HG02943 (cell line): Measurements from ENCODE around the gene FBXO24.
A peak's percentile ranks its signal among the peaks of the same experiment; 100 is the strongest.

ENCODE experiments used
- ATAC-seq: cut with Tn5 transposase; IDR thresholded peaks from one replicate; pipeline ENCODE4 v1.9.1; 2021; ENCODE audit warnings: mild to moderate bottlenecking, low read depth, moderate library complexity; ENCODE audit not compliant: unreplicated experiment

Gene FBXO24

DNA sequence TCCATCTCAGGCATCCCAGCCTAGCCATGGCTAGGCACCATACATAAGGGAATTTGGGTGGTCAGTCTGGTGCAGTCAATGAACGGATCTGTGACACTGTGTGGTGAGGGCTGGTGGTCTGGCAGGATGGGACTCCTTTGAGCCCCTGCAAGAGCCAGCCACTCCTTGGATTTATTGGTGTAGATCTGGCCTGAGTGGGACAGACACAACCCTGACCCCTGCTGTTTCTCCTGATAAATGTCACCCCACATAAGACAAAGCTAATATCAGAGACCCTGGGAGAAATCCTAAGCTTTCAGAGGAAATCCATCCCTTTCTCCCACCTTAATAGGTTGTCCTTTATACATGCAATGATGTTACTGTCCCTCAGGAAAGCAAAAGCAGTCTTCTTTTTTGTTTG is 2.3 kb downstream of the FBXO24 start:
- ATAC-seq, result no peak

GRCh38 chr7:100589341-100589947 is 3.3 kb downstream of the FBXO24 start:
- no peak for ATAC-seq

- ATAC-seq, result no peak
Measured at GRCh38 chr7:100590077-100590737, 4.1 kb downstream of the FBXO24 start.

- no peak for ATAC-seq
Measured at GRCh38 chr7:100591596-100591995, 5.5 kb downstream of the FBXO24 start.

DNA sequence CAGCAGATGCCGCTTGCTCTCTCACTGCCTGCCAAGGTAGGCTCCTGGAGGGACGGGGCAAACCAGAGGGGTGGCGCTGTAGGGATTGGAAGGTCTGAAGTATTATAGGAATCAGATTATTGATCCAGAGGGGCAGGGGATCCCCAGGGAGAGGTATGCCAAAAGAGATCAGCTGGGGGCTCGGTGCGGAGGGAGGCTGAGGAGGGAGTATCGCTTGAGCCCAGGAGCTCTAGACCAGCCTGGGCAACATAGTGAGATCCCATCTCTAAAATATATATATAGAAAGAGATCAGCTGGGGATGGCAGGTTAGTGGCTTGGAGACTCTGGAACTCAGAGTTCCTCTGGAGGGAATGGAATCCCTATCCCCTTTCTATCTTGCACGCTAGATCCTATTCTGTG is 9.1 kb downstream of the FBXO24 start:
- no peak for ATAC-seq

GRCh38 chr7:100598425-100598824 is 12.3 kb downstream of the FBXO24 start:
- no peak for ATAC-seq

DNA sequence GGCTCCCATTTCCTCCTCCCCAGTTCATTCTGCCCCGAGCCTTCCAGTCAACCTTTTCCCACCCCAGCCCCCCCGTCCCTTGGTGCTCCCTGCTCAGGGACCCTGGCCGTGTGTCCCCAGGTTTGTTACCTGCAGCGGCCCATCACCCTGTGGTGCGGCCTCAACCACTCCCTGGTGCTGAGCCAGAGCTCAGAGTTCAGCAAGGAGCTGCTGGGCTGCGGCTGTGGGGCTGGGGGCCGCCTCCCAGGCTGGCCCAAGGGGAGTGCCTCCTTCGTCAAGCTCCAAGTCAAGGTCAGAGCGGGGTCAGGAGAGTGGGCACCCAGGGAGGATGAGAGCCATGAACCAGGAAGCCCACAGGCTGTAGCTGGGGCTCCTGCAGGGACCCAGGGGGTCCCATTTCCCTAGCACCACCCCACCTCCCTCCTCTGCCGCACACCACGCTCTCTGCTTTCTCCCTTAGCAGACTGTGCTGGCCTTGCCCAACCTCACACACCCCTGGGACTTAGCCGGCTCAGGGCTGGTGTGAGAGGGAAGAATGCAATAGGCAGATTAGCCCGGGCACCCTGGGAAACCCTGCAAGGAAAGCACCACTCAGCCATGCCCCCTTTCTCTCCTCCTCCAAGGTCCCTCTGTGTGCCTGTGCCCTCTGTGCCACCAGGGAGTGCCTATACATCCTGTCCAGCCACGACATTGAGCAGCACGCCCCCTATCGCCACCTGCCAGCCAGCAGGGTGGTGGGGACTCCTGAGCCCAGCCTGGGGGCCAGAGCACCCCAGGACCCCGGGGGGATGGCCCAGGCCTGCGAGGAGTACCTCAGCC is 14.0 kb downstream of the FBXO24 start:
- no peak for ATAC-seq

DNA sequence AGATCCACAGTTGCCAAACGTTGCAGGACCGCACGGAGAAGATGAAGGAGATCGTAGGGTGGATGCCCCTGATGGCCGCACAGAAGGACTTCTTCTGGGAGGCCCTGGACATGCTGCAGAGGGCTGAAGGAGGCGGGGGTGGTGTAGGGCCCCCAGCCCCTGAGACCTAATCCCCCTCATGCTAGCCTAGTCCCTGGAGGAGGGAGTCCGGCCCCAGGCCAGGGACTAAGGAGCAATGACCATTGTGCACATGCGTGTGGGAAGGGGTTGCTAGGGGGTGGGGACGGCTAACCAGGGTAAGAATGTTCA is 14.6 kb downstream of the FBXO24 start:
- ATAC-seq, result no peak

- no peak for ATAC-seq
Measured at GRCh38 chr7:100602889-100603725, 17.0 kb downstream of the FBXO24 start.

- no peak for ATAC-seq
Measured at GRCh38 chr7:100603726-100604027, 17.5 kb downstream of the FBXO24 start.

DNA sequence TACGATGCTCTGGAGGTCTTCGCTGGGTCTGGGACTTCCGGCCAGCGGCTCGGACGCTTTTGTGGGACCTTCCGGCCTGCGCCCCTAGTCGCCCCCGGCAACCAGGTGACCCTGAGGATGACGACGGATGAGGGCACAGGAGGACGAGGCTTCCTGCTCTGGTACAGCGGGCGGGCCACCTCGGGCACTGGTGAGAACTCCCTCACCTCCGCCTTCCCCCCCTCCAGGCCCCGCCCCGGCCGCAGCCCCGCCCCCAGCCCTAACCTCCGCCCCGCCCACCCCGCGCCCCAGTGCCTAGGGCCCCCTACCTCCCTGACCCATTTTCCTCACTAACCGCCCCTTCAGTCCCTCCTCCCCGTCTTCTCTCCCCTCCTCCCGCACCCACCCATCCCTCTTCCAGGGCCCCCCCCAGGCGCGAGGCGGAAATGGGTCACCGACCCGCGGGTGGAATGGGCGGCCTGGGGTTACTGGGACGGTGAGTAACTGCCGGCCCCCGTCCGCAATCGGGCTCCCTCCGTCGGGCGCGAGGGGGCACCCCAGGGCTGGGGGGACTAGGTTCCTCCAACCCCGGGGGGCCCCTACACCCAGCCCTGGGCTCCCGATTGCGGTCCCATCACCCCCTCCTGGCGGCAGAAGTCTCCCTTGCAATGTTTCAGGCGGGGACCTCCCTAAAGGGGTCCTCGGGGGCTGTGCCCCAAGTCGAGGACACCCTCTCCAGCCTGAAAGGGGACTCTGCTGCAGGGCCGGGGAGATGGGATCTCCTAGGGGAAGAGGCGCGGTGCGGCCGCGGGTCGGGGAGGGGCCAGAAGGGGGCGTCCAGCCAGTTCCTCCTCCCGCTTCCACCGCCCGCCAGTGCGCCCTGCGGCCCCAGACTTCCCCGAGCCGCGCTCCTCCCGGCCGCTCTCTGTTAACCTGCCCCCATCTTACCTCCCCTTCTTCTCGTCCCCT is 18.2 kb downstream of the FBXO24 start:
- ATAC-seq, result no peak

DNA sequence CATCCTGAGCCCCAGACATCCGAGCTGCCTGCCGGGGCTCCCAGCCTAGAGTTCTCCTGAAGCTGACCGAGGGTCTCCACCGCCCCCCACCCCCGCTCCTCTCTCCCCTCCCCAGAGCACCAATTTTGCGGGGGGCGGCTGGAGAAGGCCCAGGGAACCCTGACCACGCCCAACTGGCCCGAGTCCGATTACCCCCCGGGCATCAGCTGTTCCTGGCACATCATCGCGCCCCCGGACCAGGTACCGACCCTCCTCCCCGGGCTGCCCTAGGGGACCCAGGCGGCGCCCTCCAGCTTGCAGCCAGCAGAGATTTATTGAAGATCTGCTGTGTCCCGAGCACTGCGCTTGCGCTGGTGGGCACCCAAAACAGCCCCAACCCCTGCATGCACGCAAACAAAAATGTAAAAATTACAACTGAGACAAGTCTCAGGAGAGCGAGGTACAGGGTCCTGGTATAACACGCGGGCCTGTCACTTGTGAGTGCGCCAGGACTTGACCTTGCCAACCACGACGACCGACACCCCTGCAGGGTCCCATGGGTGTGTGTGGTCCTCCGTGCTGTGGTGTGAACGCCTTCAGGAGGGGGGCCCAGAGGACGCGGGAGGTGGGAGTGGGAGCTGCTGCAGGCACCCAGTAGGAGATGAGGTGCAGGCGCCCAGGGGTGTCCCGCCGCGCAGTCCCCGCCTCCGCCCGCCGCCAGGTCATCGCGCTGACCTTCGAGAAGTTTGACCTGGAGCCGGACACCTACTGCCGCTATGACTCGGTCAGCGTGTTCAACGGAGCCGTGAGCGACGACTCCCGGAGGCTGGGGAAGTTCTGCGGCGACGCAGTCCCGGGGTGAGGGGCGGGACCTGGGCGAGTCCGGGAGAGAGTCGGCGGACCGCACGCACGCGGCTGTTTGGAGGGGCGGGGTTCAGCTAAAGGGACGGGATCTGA is 19.1 kb downstream of the FBXO24 start:
- ATAC-seq, result no peak

- ATAC-seq, result no peak
Measured at GRCh38 chr7:100606313-100606712, 20.2 kb downstream of the FBXO24 start.

DNA sequence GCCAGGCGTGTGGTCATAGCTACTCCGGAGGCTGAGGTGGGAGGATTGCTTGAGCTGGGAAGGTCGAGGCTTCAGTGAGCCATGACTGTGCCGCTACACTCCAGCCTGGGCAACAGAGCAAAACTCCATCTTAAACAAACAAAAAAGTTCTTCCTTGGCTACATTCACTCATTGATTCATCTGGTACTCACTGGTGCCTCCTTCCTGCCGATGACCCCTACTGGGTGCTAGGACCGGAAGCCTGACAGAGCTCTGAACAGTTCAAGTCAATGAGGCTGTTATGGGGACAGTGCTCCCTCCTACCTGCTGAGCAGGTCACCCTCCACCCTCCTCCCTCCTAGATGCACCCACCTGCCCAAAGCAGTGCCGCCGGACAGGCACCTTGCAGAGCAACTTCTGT is 21.0 kb downstream of the FBXO24 start:
- ATAC-seq, result no peak

GRCh38 chr7:100609958-100610357 is 23.8 kb downstream of the FBXO24 start:
- no peak for ATAC-seq

DNA sequence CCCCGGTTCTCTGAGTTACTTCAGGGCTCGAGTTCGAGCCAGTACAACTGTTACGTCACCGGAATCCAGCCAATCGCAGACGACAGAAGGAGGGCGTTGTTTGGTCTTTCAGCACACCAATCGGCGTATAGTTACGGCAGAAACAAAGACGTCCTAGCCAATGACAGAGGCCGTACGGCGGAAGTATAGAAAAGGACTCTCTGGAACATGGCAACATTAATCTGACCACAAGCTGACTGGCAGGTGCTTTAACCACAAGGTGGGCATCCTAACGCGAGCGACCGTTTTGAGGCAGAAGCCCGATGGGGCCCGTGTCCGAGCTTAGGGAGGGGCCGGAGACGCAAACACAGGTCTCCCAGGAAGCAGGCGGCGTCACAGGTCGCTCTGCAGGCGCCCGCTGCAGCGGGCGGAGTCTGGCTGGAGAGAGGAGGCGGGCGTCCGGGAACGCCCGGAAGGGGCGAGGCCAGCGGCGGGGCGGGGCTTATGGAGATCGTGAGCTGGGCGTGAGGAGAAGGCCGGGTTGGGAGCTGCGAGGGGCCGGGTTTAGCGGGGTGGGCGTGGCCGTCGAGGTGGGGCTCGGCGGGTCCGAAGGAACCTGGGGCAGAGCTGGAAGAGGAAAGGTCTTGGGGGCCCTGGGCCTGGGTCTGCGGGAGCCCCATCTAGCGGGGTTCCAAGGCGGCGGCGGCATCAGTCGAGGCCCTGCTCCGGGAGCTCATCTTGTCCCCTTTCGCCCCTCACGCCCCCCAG is 26.0 kb downstream of the FBXO24 start, which contains the start of gene MOSPD3:
Gene MOSPD3 (plus strand): TSS at position 558 of the 747 bp plus-strand sequence. CDS start 252 bp downstream, outside the sequence.
- peak; percentile 91 for ATAC-seq

DNA sequence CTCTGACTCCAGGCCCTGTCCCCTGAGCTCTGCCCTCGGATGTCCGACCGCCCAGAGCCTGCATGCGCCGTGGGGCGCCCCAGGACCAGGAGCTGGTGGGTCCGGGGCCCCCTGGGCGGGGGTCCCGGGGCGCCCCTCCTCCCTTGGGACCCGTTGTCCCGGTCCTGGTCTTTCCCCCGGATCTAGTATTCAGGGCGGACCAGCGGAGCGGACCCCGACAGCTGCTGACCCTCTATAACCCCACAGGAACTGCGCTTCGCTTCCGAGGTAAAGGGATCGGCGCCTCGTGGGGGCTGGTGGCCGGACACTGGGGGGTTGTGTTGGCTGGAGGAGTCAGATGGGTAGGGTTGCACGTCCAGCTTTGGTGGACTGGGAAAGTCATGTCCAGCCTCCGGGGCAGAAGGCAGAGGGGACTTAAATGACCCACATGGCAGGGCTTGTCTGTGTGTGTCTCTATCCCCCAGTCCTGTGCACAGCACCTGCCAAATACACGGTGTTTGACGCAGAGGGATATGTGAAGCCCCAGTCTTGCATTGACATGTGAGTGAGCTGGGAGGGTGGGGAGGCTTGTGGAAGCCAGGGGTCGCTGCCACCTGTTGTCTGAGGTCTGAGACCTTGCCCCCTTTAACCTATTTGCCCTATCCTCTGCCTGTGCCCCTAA is 26.7 kb downstream of the FBXO24 start:
- ATAC-seq, result peak; percentile 3
